ENCODE data around the gene TMEM109.
A peak's percentile ranks its signal among the peaks of the same experiment; 100 is the strongest.

TMEM109 gene

GRCh38 chr11:60912223-60912850, 1.6 kb upstream of the TMEM109 start:
- peak; percentile 49 for DNase-seq

- no peak for DNase-seq
Measured at GRCh38 chr11:60912851-60913528, 968 bp upstream of the TMEM109 start.

- DNase-seq, result no peak
Measured at GRCh38 chr11:60914633-60915247, 782 bp downstream of the TMEM109 start.

GRCh38 chr11:60915248-60915914, 1.4 kb downstream of the TMEM109 start:
- DNase-seq, result peak; percentile 83

- DNase-seq, result no peak
Measured at GRCh38 chr11:60916669-60917206, 2.8 kb downstream of the TMEM109 start.

DNA sequence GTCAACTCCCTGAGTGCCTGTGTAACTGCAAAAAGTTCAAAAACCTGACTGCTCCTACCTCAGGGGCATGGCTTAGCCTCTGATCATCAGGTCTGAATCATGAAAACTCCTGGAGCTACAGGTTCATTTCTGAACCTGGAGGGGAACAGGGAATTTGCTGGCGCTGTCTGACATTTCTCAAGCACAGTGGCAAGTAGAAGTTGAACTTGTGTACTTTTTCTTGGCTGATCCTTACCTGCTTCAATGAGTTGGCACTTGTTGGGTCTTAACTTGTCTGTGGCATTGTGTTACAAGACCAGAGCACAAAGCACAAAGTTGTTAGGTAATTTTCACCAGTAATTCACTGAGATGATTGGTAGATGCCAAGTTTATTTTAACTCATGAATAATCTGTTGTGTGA, 3.3 kb downstream of the TMEM109 start:
- DNase-seq, result no peak

GRCh38 chr11:60918251-60918938, 4.4 kb downstream of the TMEM109 start:
- DNase-seq, result no peak

DNA sequence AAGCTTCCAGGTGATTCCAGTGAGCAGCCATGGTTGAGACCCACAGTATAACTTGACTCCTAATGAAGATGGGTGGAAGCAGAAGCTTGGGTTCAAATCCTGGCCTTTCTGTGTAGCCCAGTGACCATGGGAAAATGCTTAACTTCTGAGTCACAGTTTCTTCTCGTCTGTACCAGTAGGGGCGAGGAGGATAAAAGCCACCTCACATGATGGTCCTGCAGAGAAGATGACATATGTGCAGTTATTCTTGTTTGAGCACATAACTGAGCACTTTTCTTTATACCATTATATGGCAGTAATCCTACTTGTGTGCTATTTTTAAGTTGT, 4.9 kb downstream of the TMEM109 start:
- no peak for DNase-seq

DNA sequence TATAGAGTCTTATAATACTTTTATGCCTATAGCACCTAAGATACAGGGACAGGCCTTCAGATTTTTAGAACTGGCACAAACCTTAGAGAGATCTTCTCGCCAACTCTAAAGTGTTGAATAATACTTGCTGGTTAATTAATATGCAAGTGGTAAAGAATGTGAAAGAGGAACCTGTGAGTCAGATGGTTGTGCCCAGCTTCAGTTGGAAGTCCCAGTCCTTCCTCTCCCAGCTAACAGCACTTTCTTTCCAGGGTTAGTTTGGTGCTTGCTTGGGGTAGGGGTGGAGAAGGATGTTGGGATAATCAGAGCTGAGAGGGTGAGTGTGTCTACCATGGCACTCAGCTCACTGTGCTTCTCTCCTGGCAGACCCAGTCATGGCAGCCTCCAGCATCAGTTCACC, 5.4 kb downstream of the TMEM109 start:
- DNase-seq, result no peak

- no peak for DNase-seq
Measured at GRCh38 chr11:60919956-60920355, 6.0 kb downstream of the TMEM109 start.

- no peak for DNase-seq
Measured at GRCh38 chr11:60921259-60921658, 7.3 kb downstream of the TMEM109 start.

- no peak for DNase-seq
Measured at GRCh38 chr11:60921777-60922335, 7.9 kb downstream of the TMEM109 start.

DNA sequence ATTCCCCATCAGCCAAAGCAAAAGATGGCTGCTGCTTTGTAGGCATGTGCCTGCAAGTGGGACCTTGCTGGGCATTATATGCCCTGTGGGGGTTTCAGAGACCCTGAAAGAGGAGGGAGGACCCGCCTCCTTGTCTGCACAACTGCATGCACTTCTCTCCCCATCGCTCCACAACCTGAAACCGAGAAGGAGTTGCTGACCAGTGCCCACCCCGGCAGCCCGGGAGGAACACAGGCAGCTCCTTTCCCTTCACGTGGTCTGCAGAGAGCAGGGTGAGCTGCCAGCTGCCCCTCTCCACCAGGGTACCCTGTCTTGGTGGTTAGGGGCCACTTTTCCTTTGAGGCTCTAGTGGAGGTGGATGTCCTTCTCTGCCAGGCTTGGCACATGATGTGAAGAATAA, 8.9 kb downstream of the TMEM109 start:
- DNase-seq, result no peak

GRCh38 chr11:60923326-60923725, 9.4 kb downstream of the TMEM109 start:
- DNase-seq, result no peak

DNA sequence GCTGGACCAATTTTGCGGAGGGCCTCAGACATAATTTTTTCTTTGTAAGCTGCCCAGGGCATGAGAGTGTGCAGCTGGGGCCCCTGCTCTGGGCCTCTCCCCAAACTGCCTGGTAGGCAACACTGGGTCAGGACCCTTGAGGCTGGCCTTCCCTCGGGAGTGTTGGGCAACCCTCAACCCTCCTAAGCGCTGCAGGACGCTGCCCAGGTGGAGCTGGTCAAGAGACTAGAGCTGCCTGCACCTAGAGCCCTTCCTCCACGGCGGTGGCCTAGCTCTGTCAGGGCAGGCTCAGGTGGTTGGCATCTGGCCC, 9.8 kb downstream of the TMEM109 start:
- DNase-seq, result no peak

- no peak for DNase-seq
Measured at GRCh38 chr11:60924110-60924905, 10.3 kb downstream of the TMEM109 start, which contains the start of gene TMEM132A. TMEM132A (plus strand) TSS chr11:60924460; CDS start chr11:60924634, 174 bp downstream.

DNA sequence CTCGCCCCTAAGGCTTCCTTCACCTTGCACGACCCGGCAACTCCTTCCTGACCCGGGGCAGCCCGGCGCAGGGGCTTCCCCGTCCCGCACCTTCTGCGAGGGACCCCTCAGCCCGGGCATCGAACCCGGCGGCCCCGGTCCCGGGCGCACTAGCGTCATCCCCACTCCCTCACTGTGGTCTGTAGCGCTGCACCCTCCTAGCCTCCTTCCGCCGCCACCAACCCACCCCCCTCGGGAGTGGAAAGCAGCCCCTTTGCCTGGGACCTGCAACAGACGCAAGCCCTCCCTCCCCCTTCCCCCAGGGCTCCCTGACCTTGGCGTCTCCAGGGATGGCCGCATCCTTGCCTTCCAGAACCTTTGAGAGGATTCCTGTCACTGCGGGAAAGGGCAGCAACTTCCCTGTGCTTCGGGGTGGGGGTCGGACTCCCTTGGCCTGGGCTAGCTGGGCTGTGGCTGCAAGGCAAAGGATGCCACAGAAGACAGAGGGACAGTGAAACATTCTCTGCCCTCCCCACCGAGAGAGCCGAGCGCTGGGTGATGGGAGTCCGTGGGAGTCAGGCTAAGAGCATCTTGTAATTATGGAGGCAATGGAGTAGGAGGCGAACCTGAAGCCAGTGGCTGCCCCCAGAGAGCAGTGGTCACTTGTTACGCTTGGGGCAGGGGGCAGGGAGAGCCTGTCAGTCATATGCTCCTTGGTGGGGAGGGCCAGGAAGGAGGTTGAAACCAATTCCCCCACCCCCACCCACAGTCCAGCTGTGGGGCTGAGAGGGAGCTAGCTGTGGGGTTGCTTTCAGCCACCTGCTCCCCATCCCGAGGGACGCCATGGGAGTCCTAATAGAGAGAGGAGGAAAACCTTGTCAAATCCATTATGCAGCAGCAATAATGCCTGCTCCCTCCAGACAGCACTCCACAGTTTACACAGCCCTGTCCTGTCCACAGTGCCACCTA, 11.2 kb downstream of the TMEM109 start:
- no peak for DNase-seq

DNA sequence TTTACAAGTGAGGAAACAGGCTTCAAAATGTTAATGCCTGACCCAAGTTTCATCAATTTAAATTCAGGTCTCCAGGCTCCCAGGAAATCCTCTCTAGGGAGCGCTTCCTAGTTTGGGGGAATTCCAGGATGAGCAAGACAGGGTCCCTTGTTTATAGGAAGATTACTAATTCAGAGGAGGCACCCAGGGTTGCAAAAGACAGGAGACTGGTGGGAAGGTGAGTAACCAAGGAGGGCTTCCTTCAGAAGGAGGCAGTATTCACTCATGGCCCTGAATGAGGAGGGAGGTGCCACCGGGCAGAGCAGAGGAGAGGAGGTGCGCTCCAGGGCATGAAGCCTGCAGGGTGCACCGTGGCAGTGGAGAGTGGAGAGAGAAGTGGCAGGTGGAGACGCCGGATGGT, 11.9 kb downstream of the TMEM109 start:
- DNase-seq, result no peak

DNA sequence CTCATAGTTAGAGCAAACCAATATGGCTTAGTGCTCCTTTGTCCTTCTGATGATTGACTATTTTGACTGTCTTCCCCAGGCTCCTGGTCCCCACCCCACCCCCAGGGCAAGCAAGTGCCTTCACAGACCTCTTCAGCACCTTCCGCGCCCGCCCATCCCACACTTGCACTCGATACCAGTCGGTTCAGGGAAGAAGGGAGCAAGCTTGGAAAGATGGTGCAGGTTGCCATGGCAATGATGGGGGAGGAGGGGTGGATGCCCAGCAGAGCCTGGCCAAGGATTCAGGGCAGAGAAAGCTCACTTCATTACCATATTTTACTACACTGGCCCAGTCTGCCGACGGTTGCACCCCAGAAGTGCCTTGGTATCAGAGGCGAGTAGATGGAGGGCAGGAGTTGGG, 12.5 kb downstream of the TMEM109 start:
- DNase-seq, result no peak

DNA sequence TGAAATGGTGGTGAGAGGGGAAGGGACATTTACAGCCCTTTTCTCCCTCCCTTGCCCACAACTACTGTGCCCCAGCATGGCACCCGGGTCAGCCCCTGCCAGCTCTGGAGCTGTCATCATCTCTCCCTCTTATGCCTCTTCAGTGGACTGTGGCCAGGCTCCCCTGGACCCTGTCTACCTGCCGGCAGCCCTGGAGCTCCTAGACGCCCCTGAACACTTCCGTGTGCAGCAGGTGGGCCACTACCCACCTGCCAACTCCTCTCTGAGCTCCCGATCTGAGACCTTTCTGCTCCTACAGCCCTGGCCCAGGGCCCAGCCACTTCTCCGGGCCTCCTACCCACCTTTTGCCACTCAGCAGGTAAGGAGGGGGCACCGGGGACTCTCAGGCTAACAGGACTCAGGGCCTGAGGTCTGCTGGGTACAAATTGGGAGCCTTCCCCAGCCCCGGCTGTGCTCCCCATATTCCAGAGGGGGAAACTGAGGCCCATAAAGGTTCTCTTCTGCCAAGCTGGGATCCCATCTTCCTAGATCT, 13.2 kb downstream of the TMEM109 start:
- no peak for DNase-seq

DNA sequence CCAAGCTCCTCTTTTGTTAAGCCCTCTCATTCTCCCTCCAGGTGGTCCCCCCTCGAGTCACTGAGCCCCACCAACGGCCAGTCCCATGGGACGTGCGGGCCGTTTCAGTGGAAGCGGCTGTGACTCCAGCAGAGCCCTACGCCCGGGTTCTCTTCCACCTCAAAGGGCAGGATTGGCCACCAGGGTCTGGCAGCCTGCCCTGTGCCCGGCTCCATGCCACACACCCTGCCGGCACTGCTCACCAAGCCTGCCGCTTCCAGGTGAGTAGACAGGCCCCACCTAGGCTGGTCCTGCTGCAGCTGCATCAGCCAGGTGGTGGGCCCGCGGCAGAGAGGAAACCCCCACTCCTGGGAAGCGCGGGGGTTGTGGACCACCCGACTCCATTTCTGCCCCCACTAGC, 13.6 kb downstream of the TMEM109 start:
- no peak for DNase-seq

Data from CD4-positive, alpha-beta T cell treated with Interleukin-4 for 4 hours (primary cell).